Uterus (tissue), 2 donors: ENCODE results near the gene MYOD1.

Source experiments
- POLR2A ChIP-seq, 2 donors: fragments of 450-650 bp; IDR thresholded peaks; one replicate each; pipeline ENCODE4 v1.6.1; 2016; ENCODE audit warnings: antibody characterized with exemption in 2 of 2, mild to moderate bottlenecking in 1 of 2, moderate library complexity in 1 of 2
- TF ChIP-seq, protein P1 (sequence below), 4 experiments: fragments of 200-600 bp in 2 of 4; fragments of 450-650 bp in 2 of 4; sonication (generic) in 2 of 4; IDR thresholded peaks; one replicate each; pipeline ENCODE4 v1.5.1; 2016 to 2019; ENCODE audit warnings: antibody characterized with exemption in 4 of 4, mild to moderate bottlenecking in 2 of 4, moderate library complexity in 1 of 4

DNA sequence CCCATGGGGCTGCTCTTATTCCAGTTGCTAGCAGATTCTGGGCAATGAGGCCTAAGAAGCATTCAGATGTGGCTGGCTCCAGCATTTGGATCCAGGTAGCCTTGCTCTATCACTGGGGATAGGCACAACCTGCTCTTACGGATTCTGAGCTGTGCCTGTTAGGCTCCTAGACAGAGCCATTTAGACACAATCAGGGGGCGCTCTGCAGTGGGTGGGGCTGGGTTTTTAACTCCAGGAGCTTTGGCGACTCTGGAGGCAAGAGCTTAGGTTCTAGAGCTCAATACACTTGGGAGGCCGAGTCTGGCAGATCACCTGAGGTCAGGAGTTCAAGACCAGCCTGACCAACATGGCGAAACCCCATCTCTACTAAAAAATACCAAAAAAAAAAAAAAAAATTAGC, 47.2 kb downstream of the MYOD1 start:
- TF ChIP-seq, protein P1, sequence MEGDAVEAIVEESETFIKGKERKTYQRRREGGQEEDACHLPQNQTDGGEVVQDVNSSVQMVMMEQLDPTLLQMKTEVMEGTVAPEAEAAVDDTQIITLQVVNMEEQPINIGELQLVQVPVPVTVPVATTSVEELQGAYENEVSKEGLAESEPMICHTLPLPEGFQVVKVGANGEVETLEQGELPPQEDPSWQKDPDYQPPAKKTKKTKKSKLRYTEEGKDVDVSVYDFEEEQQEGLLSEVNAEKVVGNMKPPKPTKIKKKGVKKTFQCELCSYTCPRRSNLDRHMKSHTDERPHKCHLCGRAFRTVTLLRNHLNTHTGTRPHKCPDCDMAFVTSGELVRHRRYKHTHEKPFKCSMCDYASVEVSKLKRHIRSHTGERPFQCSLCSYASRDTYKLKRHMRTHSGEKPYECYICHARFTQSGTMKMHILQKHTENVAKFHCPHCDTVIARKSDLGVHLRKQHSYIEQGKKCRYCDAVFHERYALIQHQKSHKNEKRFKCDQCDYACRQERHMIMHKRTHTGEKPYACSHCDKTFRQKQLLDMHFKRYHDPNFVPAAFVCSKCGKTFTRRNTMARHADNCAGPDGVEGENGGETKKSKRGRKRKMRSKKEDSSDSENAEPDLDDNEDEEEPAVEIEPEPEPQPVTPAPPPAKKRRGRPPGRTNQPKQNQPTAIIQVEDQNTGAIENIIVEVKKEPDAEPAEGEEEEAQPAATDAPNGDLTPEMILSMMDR (IDR thresholded peaks at IDR 0.05) = no peak
- TF ChIP-seq POLR2A (IDR thresholded peaks at IDR 0.05) = no peak
